ENCODE data around the gene CLEC18B.

CLEC18B gene

DNA sequence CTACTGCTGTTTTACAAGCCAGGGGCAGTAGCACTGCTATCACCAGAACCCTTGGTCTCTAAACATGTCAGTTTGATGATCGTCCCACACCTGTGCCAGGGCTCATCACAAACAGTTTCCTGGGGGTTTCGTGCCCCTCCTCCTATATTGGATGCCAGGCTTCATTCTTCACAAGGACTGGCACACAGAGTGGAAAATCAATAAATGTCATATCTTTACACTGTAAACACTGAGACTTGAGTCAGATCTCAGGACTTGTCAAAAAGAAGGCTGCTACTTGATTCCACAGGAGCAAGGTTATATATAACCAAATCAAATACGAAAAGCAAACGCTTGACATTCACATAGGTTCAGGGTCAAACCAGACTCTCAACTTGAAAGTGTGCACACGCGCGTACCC lies 39.3 kb upstream of the CLEC18B start:
- Histone ChIP-seq H3K27ac (ENCODE audit: low read depth, low read length) (no peak overlapping the region), H3K27me3 (ENCODE audit: control insufficient read depth in 1 of 2, insufficient read depth in 2 of 2, low read length in 2 of 2) (no peaks in the 10 kb centered on the region), H3K4me1 (ENCODE audit: control insufficient read depth in 1 of 2, insufficient read depth in 2 of 2, low read length in 2 of 2) (no peaks in the 10 kb centered on the region), H3K9ac (ENCODE audit: low read depth in 1 of 2, low read length in 2 of 2) (no peak overlapping the region), H3K36me3 (ENCODE audit: control insufficient read depth in 1 of 2, insufficient read depth in 2 of 2, low read length in 2 of 2) (peaks cover 53 to 74% of the 10 kb centered on the region in 2 donors), H3K9me3 (ENCODE audit: control insufficient read depth in 1 of 2, low read length in 2 of 2) (no peaks in the 10 kb centered on the region), H3K4me3 (ENCODE audit: low read depth in 1 of 2, low read length in 2 of 2) (no peak overlapping the region)

DNA sequence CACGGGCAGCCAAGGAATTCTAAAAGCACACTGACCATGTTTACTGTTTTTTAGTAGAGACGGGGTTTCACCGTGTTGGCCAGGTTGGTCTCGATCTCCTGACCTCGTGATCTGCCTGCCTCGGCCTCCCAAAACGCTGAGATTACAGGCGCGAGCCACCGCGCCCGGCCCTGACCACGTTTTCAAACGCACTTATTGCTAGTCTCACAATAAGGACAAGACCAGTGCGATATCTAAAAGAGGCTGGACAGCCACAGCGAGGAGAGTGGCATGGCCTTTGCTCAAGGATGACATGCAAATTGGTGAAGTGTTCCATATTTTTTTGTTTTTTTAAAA lies 35.0 kb upstream of the CLEC18B start:
- Histone ChIP-seq H3K36me3 (ENCODE audit: control insufficient read depth in 1 of 2, insufficient read depth in 2 of 2, low read length in 2 of 2) (peaks cover 43 to 68% of the 10 kb centered on the region in 2 donors), H3K27me3 (ENCODE audit: control insufficient read depth in 1 of 2, insufficient read depth in 2 of 2, low read length in 2 of 2) (no peaks in the 10 kb centered on the region), H3K4me1 (ENCODE audit: control insufficient read depth in 1 of 2, insufficient read depth in 2 of 2, low read length in 2 of 2) (no peaks in the 10 kb centered on the region), H3K27ac (ENCODE audit: low read depth, low read length) (no peak overlapping the region), H3K4me3 (ENCODE audit: low read depth in 1 of 2, low read length in 2 of 2) (no peak overlapping the region), H3K9me3 (ENCODE audit: control insufficient read depth in 1 of 2, low read length in 2 of 2) (no peaks in the 10 kb centered on the region), H3K9ac (ENCODE audit: low read depth in 1 of 2, low read length in 2 of 2) (no peak overlapping the region)

DNA sequence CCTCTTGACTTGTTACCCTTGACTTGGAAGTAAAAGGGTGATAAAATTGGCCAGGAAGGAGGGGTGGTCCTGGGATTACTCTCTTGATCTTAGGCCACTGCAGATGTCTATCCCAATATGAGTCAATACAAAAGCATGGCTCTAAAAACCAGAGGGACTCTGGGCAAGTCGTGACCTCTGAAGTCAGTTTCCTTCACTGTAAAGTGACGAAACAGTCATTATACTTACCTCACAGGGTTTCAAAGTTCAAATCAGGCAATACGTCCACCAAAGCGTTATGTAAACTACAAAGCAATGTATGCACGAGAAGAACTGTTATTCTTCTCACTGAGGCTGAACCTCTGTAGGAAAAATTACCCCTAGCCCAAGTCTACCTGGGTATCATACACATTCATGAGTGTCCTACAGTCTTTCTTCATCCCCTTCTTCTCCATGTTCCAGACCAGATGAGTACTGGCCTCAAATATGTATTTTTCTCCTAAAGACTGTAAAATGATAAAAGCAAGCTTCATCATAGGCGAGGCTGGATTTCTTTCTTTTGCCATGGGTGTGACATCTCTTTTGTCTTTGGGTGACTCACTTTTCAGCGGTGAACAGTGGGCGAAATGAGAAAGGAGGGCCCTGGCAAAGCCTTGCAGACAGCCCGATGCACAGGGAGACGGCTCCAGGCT lies 34.5 kb upstream of the CLEC18B start:
- Histone ChIP-seq H3K36me3 (ENCODE audit: control insufficient read depth in 1 of 2, insufficient read depth in 2 of 2, low read length in 2 of 2) (peaks cover 43 to 72% of the 10 kb centered on the region in 2 donors), H3K4me1 (ENCODE audit: control insufficient read depth in 1 of 2, insufficient read depth in 2 of 2, low read length in 2 of 2) (no peaks in the 10 kb centered on the region), H3K9me3 (ENCODE audit: control insufficient read depth in 1 of 2, low read length in 2 of 2) (no peaks in the 10 kb centered on the region), H3K27ac (ENCODE audit: low read depth, low read length) (no peak overlapping the region), H3K4me3 (ENCODE audit: low read depth in 1 of 2, low read length in 2 of 2) (no peak overlapping the region), H3K9ac (ENCODE audit: low read depth in 1 of 2, low read length in 2 of 2) (no peak overlapping the region), H3K27me3 (ENCODE audit: control insufficient read depth in 1 of 2, insufficient read depth in 2 of 2, low read length in 2 of 2) (no peaks in the 10 kb centered on the region)

DNA sequence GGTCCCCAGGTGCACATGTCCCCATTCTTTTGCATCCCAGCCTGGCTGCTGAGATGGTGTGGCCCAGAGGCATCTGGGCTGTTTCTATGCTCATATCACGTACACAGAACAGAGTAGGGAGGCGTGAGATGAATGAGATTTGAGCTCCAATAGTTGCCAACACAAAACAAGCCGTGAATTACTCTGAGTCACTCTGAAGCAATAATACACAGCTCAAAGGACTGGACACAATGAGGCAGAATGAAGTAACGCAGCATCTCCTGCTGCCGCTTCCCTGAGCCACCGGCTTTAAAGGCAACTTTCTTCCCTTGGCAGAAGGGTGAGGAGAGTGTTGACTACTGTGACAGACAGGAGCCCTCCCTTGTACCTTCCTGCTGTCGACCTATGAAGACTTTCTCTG lies 33.9 kb upstream of the CLEC18B start:
- H3K4me1 ChIP-seq (ENCODE audit: control insufficient read depth in 1 of 2, insufficient read depth in 2 of 2, low read length in 2 of 2) = peaks cover 0 to 1% of the 10 kb centered on the region in 2 donors
- no peak overlapping the region for H3K9ac ChIP-seq (ENCODE audit: low read depth in 1 of 2, low read length in 2 of 2)
- no peaks in the 10 kb centered on the region for H3K9me3 ChIP-seq (ENCODE audit: control insufficient read depth in 1 of 2, low read length in 2 of 2)
- no peak overlapping the region for H3K27ac ChIP-seq (ENCODE audit: low read depth, low read length)
- H3K4me3 ChIP-seq (ENCODE audit: low read depth in 1 of 2, low read length in 2 of 2) = no peak overlapping the region
- H3K27me3 ChIP-seq (ENCODE audit: control insufficient read depth in 1 of 2, insufficient read depth in 2 of 2, low read length in 2 of 2) = no peaks in the 10 kb centered on the region
- H3K36me3 ChIP-seq (ENCODE audit: control insufficient read depth in 1 of 2, insufficient read depth in 2 of 2, low read length in 2 of 2) = peaks cover 41 to 67% of the 10 kb centered on the region in 2 donors

DNA sequence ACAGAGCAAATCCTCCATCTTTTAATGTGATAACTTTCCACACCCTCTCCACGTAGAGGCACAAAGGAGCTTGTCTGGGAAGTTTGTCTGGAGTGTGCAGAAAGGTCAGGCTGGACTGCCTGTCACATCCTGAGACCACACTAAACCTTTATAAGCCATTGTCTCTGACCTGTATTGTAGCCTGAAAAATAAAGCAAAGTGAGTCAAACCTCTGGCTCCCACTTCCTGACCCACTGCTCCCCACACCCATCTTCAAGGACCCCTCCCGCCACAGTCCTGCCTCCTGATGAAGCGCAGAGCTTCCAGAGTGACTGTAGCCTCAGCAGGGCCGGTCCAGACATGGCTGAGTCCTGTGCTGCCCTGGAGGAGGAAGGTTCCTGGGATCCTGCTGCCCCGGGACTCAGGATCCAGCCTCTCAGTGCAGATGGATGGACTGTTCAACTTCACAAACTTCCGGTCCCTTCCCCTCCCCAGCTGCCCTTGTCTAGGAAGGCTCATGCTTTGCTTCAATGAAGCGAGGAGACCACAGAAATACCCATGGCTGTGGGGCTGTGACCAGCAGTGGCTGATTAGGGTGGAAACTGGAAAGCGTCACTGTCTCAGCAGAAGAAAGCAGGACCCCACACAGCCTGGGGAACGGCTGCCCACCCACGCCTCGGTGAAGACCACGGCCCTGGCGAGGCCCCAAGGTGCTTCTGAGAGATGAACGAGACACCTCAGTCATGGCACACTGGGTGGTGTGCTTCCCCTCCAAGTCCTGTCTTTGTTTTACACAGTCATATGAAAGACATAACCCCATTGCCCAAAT lies 30.9 kb upstream of the CLEC18B start:
- H3K27me3 ChIP-seq (ENCODE audit: control insufficient read depth in 1 of 2, insufficient read depth in 2 of 2, low read length in 2 of 2) = no peaks in the 10 kb centered on the region
- no peak overlapping the region for H3K27ac ChIP-seq (ENCODE audit: low read depth, low read length)
- H3K9me3 ChIP-seq (ENCODE audit: control insufficient read depth in 1 of 2, low read length in 2 of 2) = no peaks in the 10 kb centered on the region
- H3K4me1 ChIP-seq (ENCODE audit: control insufficient read depth in 1 of 2, insufficient read depth in 2 of 2, low read length in 2 of 2) = peaks cover 25 to 26% of the 10 kb centered on the region in 2 donors
- no peak overlapping the region for H3K4me3 ChIP-seq (ENCODE audit: low read depth in 1 of 2, low read length in 2 of 2)
- peaks cover 34 to 56% of the 10 kb centered on the region in 2 donors for H3K36me3 ChIP-seq (ENCODE audit: control insufficient read depth in 1 of 2, insufficient read depth in 2 of 2, low read length in 2 of 2)
- no peak overlapping the region for H3K9ac ChIP-seq (ENCODE audit: low read depth in 1 of 2, low read length in 2 of 2)

- Histone ChIP-seq H3K9me3 (ENCODE audit: control insufficient read depth in 1 of 2, low read length in 2 of 2) (no peaks in the 10 kb centered on the region), H3K27me3 (ENCODE audit: control insufficient read depth in 1 of 2, insufficient read depth in 2 of 2, low read length in 2 of 2) (no peaks in the 10 kb centered on the region), H3K27ac (ENCODE audit: low read depth, low read length) (no peak overlapping the region), H3K4me1 (ENCODE audit: control insufficient read depth in 1 of 2, insufficient read depth in 2 of 2, low read length in 2 of 2) (peaks cover 25 to 26% of the 10 kb centered on the region in 2 donors), H3K36me3 (ENCODE audit: control insufficient read depth in 1 of 2, insufficient read depth in 2 of 2, low read length in 2 of 2) (peaks cover 28 to 53% of the 10 kb centered on the region in 2 donors), H3K4me3 (ENCODE audit: low read depth in 1 of 2, low read length in 2 of 2) (no peak overlapping the region), H3K9ac (ENCODE audit: low read depth in 1 of 2, low read length in 2 of 2) (no peak overlapping the region)
Measured at GRCh38 chr16:74450967-74451760, 29.9 kb upstream of the CLEC18B start.

DNA sequence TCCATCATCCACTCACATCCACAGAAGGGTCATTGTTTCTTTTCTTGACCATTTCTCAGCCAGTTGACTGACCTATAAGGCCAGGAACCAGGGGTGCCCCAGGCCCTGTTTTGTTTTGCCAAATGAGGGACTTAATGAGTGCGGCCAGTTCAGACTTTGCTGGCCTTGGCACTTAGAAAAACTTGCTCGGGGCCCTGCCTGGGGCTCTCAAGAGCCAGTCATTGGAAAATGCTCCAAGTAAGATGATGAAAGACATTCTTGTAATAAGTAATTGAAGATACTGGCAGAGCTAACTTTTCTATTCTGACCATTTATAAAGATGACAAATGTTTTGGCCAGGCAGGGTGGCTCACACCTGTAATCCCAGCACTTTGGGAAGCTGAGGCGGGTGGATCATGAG lies 29.0 kb upstream of the CLEC18B start:
- no peak overlapping the region for H3K9ac ChIP-seq (ENCODE audit: low read depth in 1 of 2, low read length in 2 of 2)
- H3K9me3 ChIP-seq (ENCODE audit: control insufficient read depth in 1 of 2, low read length in 2 of 2) = no peaks in the 10 kb centered on the region
- H3K27ac ChIP-seq (ENCODE audit: low read depth, low read length) = peak overlapping the region; percentile 66
- H3K4me1 ChIP-seq (ENCODE audit: control insufficient read depth in 1 of 2, insufficient read depth in 2 of 2, low read length in 2 of 2) = peaks cover 25 to 26% of the 10 kb centered on the region in 2 donors
- H3K36me3 ChIP-seq (ENCODE audit: control insufficient read depth in 1 of 2, insufficient read depth in 2 of 2, low read length in 2 of 2) = peaks cover 19 to 43% of the 10 kb centered on the region in 2 donors
- H3K4me3 ChIP-seq (ENCODE audit: low read depth in 1 of 2, low read length in 2 of 2) = no peak overlapping the region
- no peaks in the 10 kb centered on the region for H3K27me3 ChIP-seq (ENCODE audit: control insufficient read depth in 1 of 2, insufficient read depth in 2 of 2, low read length in 2 of 2)

DNA sequence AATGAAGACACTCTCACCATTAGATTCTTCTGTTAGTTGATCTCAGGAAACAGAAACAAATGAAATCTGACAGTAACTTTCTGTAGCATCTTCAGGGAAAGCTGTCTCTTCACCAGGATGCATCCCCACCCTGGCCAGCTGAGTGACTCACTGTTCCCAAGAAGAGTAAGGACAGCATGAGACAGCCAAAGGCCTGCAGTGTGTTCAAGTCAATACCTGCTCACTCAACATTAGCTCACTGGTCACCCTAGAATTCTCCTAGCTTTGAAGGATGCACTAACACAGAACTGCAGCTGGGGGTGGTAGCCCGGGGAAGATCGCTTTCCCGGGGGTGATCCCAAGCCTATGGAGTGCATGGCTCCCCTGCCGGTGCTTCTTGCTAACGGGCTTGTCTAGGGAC lies 28.2 kb upstream of the CLEC18B start:
- H3K9ac ChIP-seq (ENCODE audit: low read depth in 1 of 2, low read length in 2 of 2) = no peak overlapping the region
- no peaks in the 10 kb centered on the region for H3K9me3 ChIP-seq (ENCODE audit: control insufficient read depth in 1 of 2, low read length in 2 of 2)
- H3K36me3 ChIP-seq (ENCODE audit: control insufficient read depth in 1 of 2, insufficient read depth in 2 of 2, low read length in 2 of 2) = peaks cover 18 to 39% of the 10 kb centered on the region in 2 donors
- H3K27ac ChIP-seq (ENCODE audit: low read depth, low read length) = peak overlapping the region; percentile 66
- H3K4me3 ChIP-seq (ENCODE audit: low read depth in 1 of 2, low read length in 2 of 2) = no peak overlapping the region
- peaks cover 25 to 26% of the 10 kb centered on the region in 2 donors for H3K4me1 ChIP-seq (ENCODE audit: control insufficient read depth in 1 of 2, insufficient read depth in 2 of 2, low read length in 2 of 2)
- no peaks in the 10 kb centered on the region for H3K27me3 ChIP-seq (ENCODE audit: control insufficient read depth in 1 of 2, insufficient read depth in 2 of 2, low read length in 2 of 2)

DNA sequence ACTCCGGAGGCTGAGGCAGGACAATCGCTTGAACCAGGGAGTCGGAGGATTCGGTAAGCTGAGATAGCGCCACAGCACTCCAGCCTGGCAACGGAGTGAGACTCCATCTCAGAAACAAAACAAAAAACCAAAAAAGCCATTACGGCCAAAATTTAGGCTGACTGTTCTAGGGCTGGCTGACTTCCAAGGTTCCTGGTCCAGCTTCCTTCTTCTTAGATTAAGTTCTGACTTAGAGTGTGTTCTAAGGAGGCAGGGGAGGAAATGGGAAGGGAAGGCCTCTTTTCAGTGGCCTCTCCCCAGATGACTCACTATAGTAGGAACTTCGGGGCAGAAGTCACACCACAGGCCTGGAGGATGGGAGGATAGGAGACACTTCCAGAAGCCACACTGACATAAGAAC lies 27.7 kb upstream of the CLEC18B start:
- Histone ChIP-seq H3K27me3 (ENCODE audit: control insufficient read depth in 1 of 2, insufficient read depth in 2 of 2, low read length in 2 of 2) (no peaks in the 10 kb centered on the region), H3K36me3 (ENCODE audit: control insufficient read depth in 1 of 2, insufficient read depth in 2 of 2, low read length in 2 of 2) (peaks cover 18 to 39% of the 10 kb centered on the region in 2 donors), H3K27ac (ENCODE audit: low read depth, low read length) (peak overlapping the region; percentile 66), H3K4me3 (ENCODE audit: low read depth in 1 of 2, low read length in 2 of 2) (no peak overlapping the region), H3K9me3 (ENCODE audit: control insufficient read depth in 1 of 2, low read length in 2 of 2) (no peaks in the 10 kb centered on the region), H3K9ac (ENCODE audit: low read depth in 1 of 2, low read length in 2 of 2) (no peak overlapping the region), H3K4me1 (ENCODE audit: control insufficient read depth in 1 of 2, insufficient read depth in 2 of 2, low read length in 2 of 2) (peaks cover 25 to 26% of the 10 kb centered on the region in 2 donors)

DNA sequence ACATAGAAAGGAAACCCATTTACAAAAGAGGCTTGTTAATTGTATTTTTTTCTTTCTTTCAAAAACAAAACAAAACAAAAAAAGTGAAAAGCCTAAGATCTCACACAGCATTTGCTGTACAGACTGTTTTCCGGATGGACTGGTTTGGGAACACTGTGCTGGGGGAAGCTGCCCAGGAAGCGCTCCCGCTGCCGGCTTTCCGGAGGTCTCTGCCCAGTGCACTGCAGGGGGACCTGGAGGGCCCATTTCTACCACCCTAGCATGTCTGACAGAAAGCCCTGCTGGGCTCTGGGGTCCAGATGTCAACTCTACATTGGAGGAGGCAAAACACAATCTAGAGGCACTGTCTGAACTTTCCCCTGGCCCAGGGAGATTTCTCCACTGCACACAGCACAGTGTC lies 26.3 kb upstream of the CLEC18B start:
- no peaks in the 10 kb centered on the region for H3K27me3 ChIP-seq (ENCODE audit: control insufficient read depth in 1 of 2, insufficient read depth in 2 of 2, low read length in 2 of 2)
- H3K9ac ChIP-seq (ENCODE audit: low read depth in 1 of 2, low read length in 2 of 2) = no peak overlapping the region
- H3K27ac ChIP-seq (ENCODE audit: low read depth, low read length) = no peak overlapping the region
- H3K4me1 ChIP-seq (ENCODE audit: control insufficient read depth in 1 of 2, insufficient read depth in 2 of 2, low read length in 2 of 2) = peaks cover 25 to 26% of the 10 kb centered on the region in 2 donors
- H3K4me3 ChIP-seq (ENCODE audit: low read depth in 1 of 2, low read length in 2 of 2) = no peak overlapping the region
- no peaks in the 10 kb centered on the region for H3K9me3 ChIP-seq (ENCODE audit: control insufficient read depth in 1 of 2, low read length in 2 of 2)
- H3K36me3 ChIP-seq (ENCODE audit: control insufficient read depth in 1 of 2, insufficient read depth in 2 of 2, low read length in 2 of 2) = peaks cover 8 to 27% of the 10 kb centered on the region in 2 donors
